ENCODE results near the gene KCNN2.

GRCh38 chr5:114319236-114319635 lies 42.6 kb upstream of the KCNN2 start:
- TF ChIP-seq CUX1 (CRISPR knock-in tag; IDR thresholded peaks at IDR 0.05) (no peak), ZC3H4 (CRISPR knock-in tag; IDR thresholded peaks at IDR 0.05; ENCODE audit: borderline replicate concordance) (no peak), MECOM (CRISPR knock-in tag; IDR thresholded peaks at IDR 0.05) (no peak)

Measured in K562 (cell line).